Measurements from ENCODE around the gene RELCH.

The RELCH gene

GRCh38 chr18:62324917-62325805 is 138.1 kb downstream of the RELCH start, which contains the start of gene TNFRSF11A:
Gene TNFRSF11A, plus strand, starts transcription at chr18:62325310. Its CDS starts 43 bp downstream, at chr18:62325353.
- DNase-seq (ENCODE audit: low spot score) = peak; percentile 54

GRCh38 chr18:62325806-62326645 is 139.0 kb downstream of the RELCH start:
- DNase-seq (ENCODE audit: low spot score) = peak; percentile 32

GRCh38 chr18:62326646-62327348 is 139.7 kb downstream of the RELCH start:
- DNase-seq (ENCODE audit: low spot score) = no peak

- no peak for DNase-seq (ENCODE audit: low spot score)
These were observed 140.9 kb downstream of the RELCH start for GRCh38 chr18:62327977-62328376.

- DNase-seq (ENCODE audit: low spot score) = no peak
These were observed 141.8 kb downstream of the RELCH start for GRCh38 chr18:62328586-62329525.

GRCh38 chr18:62329691-62330454 is 142.8 kb downstream of the RELCH start:
- peak; percentile 67 for DNase-seq (ENCODE audit: low spot score)

GRCh38 chr18:62330650-62331049 is 143.6 kb downstream of the RELCH start:
- DNase-seq (ENCODE audit: low spot score) = no peak

GRCh38 chr18:62331581-62332356 is 144.7 kb downstream of the RELCH start:
- DNase-seq (ENCODE audit: low spot score) = no peak

GRCh38 chr18:62332431-62332830 is 145.4 kb downstream of the RELCH start:
- no peak for DNase-seq (ENCODE audit: low spot score)

GRCh38 chr18:62332964-62333695 is 146.1 kb downstream of the RELCH start:
- DNase-seq (ENCODE audit: low spot score) = no peak

- peak; percentile 33 for DNase-seq (ENCODE audit: low spot score)
These were observed 147.1 kb downstream of the RELCH start for GRCh38 chr18:62334120-62334519.

GRCh38 chr18:62335494-62335893 is 148.4 kb downstream of the RELCH start:
- DNase-seq (ENCODE audit: low spot score) = no peak

- no peak for DNase-seq (ENCODE audit: low spot score)
These were observed 149.6 kb downstream of the RELCH start for GRCh38 chr18:62336618-62337017.

- no peak for DNase-seq (ENCODE audit: low spot score)
These were observed 150.3 kb downstream of the RELCH start for GRCh38 chr18:62337336-62337735.

- no peak for DNase-seq (ENCODE audit: low spot score)
These were observed 151.5 kb downstream of the RELCH start for GRCh38 chr18:62338446-62339105.

- peak; percentile 54 for DNase-seq (ENCODE audit: low spot score)
These were observed 152.3 kb downstream of the RELCH start for GRCh38 chr18:62339106-62339988.

GRCh38 chr18:62340996-62341395 is 153.9 kb downstream of the RELCH start:
- DNase-seq (ENCODE audit: low spot score) = no peak
